KOPT-K1 (cell line): ENCODE data around the gene LETM1.
A peak's percentile ranks its signal among the peaks of the same experiment; 100 is the strongest.

Source experiments
- H3K27ac ChIP-seq: fragments of 200-600 bp; sonication (generic); 2 replicates; pipeline ENCODE4 v1.5.1; 2016; ENCODE audit warnings: antibody characterized with exemption, mild to moderate bottlenecking, low read depth, low read length; ENCODE audit not compliant: poor library complexity, severe bottlenecking
- H3K36me3 ChIP-seq: fragments of 200-600 bp; sonication (generic); 2 replicates; pipeline ENCODE4 v1.5.1; 2017; ENCODE audit warnings: antibody characterized with exemption, mild to moderate bottlenecking, low read length, moderate library complexity; ENCODE audit not compliant: insufficient read depth
- H3K9me3 ChIP-seq: fragments of 200-600 bp; sonication (generic); 2 replicates; pipeline ENCODE4 v1.5.1; 2017; ENCODE audit warnings: antibody characterized with exemption, low read length, mild to moderate bottlenecking; ENCODE audit not compliant: insufficient read depth, poor library complexity, severe bottlenecking

Gene LETM1

DNA sequence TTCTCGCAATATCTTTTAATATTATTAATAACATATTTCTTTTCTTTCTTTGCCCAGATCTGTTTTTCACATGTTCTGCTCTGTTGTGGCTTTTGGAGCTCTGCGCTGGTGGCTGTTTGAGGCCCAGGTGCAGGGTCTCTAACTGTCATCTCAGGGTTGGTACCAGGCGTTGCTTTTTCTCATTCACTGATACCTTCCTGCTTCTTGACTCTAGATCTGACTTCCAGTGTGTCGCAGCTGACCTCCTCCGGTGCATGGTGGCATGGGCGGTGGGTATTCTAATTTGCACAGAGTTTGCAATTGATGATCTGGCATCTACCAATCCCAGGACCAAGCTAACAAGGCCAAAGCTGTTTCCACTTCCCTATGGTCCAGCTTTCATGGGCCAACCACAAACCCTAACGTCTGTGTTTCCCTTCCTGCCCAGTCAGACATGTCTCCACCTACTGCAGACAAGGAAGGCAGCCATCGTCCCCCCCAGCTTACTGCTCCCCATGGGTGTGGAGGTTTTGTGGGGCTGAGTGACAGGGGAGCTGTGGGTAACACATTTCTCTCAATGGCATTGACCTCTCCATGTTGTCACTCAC is 25.2 kb downstream of the LETM1 start:
- peak overlapping the region; percentile 98 for H3K27ac ChIP-seq
- H3K9me3 ChIP-seq, result no peaks in the 10 kb centered on the region
- peaks cover 60% of the 10 kb centered on the region for H3K36me3 ChIP-seq

- peak overlapping the region; percentile 98 for H3K27ac ChIP-seq
- H3K36me3 ChIP-seq, result peaks cover 60% of the 10 kb centered on the region
These were observed 25.7 kb downstream of the LETM1 start for GRCh38 chr4:1830234-1830633.

GRCh38 chr4:1826531-1827350 is 29.2 kb downstream of the LETM1 start:
- Histone ChIP-seq H3K36me3 (peaks cover 60% of the 10 kb centered on the region), H3K9me3 (no peaks in the 10 kb centered on the region), H3K27ac (peak overlapping the region; percentile 40)

More at GRCh38 chr4:1830234-1830633, 25.7 kb downstream of the LETM1 start:
- no peaks in the 10 kb centered on the region for H3K9me3 ChIP-seq

DNA sequence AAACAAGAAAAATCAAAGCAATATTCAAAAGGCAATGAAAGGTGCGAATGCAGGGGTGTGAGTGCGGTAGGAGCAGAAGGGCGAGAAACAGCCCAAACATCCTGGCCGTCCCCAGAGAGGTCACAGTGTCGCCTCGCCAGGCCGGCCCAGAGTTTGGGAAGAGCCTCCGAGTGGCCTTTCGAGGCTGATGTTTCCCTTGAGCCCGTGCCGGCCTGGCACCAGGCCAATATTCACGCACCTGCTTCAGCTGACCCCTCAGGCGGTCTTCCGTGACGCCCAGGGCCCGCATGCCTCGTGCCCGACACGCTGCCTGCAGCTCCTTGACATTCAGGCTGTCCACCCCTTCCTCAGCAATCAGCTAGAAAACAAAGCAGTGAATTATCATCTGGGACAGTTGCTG is 30.6 kb downstream of the LETM1 start:
- Histone ChIP-seq H3K36me3 (peaks cover 66% of the 10 kb centered on the region), H3K27ac (no peak overlapping the region), H3K9me3 (no peaks in the 10 kb centered on the region)

GRCh38 chr4:1824746-1825145 is 31.2 kb downstream of the LETM1 start:
- Histone ChIP-seq H3K27ac (no peak overlapping the region), H3K9me3 (no peaks in the 10 kb centered on the region), H3K36me3 (peaks cover 72% of the 10 kb centered on the region)

- Histone ChIP-seq H3K36me3 (peaks cover 84% of the 10 kb centered on the region), H3K9me3 (no peaks in the 10 kb centered on the region), H3K27ac (no peak overlapping the region)
These were observed 32.4 kb downstream of the LETM1 start for GRCh38 chr4:1823545-1823932.

GRCh38 chr4:1822568-1823544 is 33.1 kb downstream of the LETM1 start:
- no peak overlapping the region for H3K27ac ChIP-seq
- H3K36me3 ChIP-seq, result peaks cover 91% of the 10 kb centered on the region
- no peaks in the 10 kb centered on the region for H3K9me3 ChIP-seq

GRCh38 chr4:1821679-1822567 is 34.0 kb downstream of the LETM1 start:
- no peak overlapping the region for H3K27ac ChIP-seq
- no peaks in the 10 kb centered on the region for H3K9me3 ChIP-seq
- H3K36me3 ChIP-seq, result peaks cover 99% of the 10 kb centered on the region

GRCh38 chr4:1819816-1820215 is 36.1 kb downstream of the LETM1 start:
- Histone ChIP-seq H3K27ac (no peak overlapping the region), H3K36me3 (peaks cover 99% of the 10 kb centered on the region), H3K9me3 (no peaks in the 10 kb centered on the region)

DNA sequence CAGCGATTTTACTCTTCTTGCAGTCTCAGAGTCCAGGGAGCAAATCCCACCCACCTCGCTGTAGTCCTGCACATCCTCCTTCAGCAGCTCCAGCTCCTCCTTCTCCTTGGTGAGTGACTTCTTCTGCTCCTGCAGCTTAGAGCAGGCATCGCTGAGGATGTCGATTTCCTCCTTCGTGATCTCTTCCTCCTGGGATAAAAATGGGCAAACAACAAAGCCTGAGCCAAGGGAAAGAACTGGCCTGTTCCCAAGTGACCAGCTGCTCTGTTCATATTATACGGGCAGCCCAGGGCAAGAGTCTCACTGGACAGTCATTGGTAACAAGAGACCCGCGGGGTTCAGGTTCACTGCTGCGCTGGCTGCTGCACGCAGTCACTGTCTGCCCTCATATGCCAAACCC is 36.7 kb downstream of the LETM1 start:
- Histone ChIP-seq H3K36me3 (peaks cover 99% of the 10 kb centered on the region), H3K27ac (no peak overlapping the region), H3K9me3 (no peaks in the 10 kb centered on the region)

GRCh38 chr4:1815997-1816860 is 39.7 kb downstream of the LETM1 start:
- Histone ChIP-seq H3K27ac (no peak overlapping the region), H3K36me3 (peaks cover 97% of the 10 kb centered on the region), H3K9me3 (no peaks in the 10 kb centered on the region)

GRCh38 chr4:1815096-1815996 is 40.6 kb downstream of the LETM1 start:
- H3K36me3 ChIP-seq, result peaks cover 98% of the 10 kb centered on the region
- no peak overlapping the region for H3K27ac ChIP-seq
- no peaks in the 10 kb centered on the region for H3K9me3 ChIP-seq

- no peak overlapping the region for H3K27ac ChIP-seq
- H3K9me3 ChIP-seq, result no peaks in the 10 kb centered on the region
- H3K36me3 ChIP-seq, result peaks cover 90% of the 10 kb centered on the region
These were observed 41.5 kb downstream of the LETM1 start for GRCh38 chr4:1814453-1814852.
